Endodermal cell (in vitro differentiated cells): Measurements from ENCODE around the gene CAMKMT. TPM values are rescaled to one million over a fixed set of nuclear protein-coding genes. Genes with fewer than 3 reads are reported as not detected.

Experiments used
- DNase-seq: peaks from one replicate; pipeline ENCODE4 v3.0.0-alpha.2; 2017
- H3K27ac ChIP-seq: 2 replicates; pipeline ENCODE4 v1.5.1; 2013; ENCODE audit warnings: mild to moderate bottlenecking, low read depth, low read length, moderate library complexity
- H3K27me3 ChIP-seq: 2 replicates; pipeline ENCODE4 v1.6.1; 2013; ENCODE audit warnings: mild to moderate bottlenecking, low read length, moderate library complexity; ENCODE audit not compliant: insufficient read depth, control insufficient read depth, poor library complexity, severe bottlenecking
- H3K36me3 ChIP-seq: 2 replicates; pipeline ENCODE4 v1.7.0; 2013; ENCODE audit warnings: mild to moderate bottlenecking, low read length, moderate library complexity; ENCODE audit not compliant: control insufficient read depth, insufficient read depth
- H3K4me1 ChIP-seq: one replicate; pipeline ENCODE4 v1.7.0; 2013; ENCODE audit warnings: low read length; ENCODE audit not compliant: control insufficient read depth, insufficient read depth
- H3K4me3 ChIP-seq: 2 replicates; pipeline ENCODE4 v1.5.1; 2013; ENCODE audit warnings: mild to moderate bottlenecking, low read length, moderate library complexity
- H3K9ac ChIP-seq: 2 replicates; pipeline ENCODE4 v1.6.1; 2013; ENCODE audit warnings: mild to moderate bottlenecking, low read length, moderate library complexity; ENCODE audit not compliant: poor library complexity, severe bottlenecking; ENCODE audit errors: extremely low read depth
- H3K9me3 ChIP-seq: 2 replicates; pipeline ENCODE4 v1.6.1; 2013; ENCODE audit warnings: mild to moderate bottlenecking, low read length, moderate library complexity; ENCODE audit not compliant: control insufficient read depth
- H3K27ac Mint-ChIP-seq: 2 replicates; pipeline ENCODE4 v1.8.0; 2020; ENCODE audit warnings: mixed read lengths
- H3K27me3 Mint-ChIP-seq: 2 replicates; pipeline ENCODE4 v1.8.0; 2021; ENCODE audit warnings: mild to moderate bottlenecking, mixed read lengths; ENCODE audit not compliant: insufficient read depth
- H3K36me3 Mint-ChIP-seq: 2 replicates; pipeline ENCODE4 v1.8.0; 2020; ENCODE audit warnings: low read depth, mixed read lengths
- H3K4me1 Mint-ChIP-seq: 2 replicates; pipeline ENCODE4 v1.8.0; 2020; ENCODE audit warnings: mixed read lengths
- H3K4me3 Mint-ChIP-seq: 2 replicates; pipeline ENCODE4 v1.8.0; 2020; ENCODE audit warnings: mild to moderate bottlenecking, moderate library complexity, mixed read lengths
- H3K9me3 Mint-ChIP-seq: 2 replicates; pipeline ENCODE4 v1.8.0; 2020; ENCODE audit warnings: mild to moderate bottlenecking, mixed read lengths
- WGBS, 2 experiments: methylation state at CpG; one replicate each; pipeline versions ENCODE4 v1.1.5 to v1.1.7; 2013; ENCODE audit warnings: missing lambda C conversion rate in 2 of 2, mixed read lengths in 1 of 2; ENCODE audit not compliant: insufficient coverage in 1 of 2, insufficient read length in 1 of 2; 5-methylcytosine and 5-hydroxymethylcytosine counted together
- total RNA-seq, 2 donors: library from RNA; stranded (reverse); fragmentation: NEBNext Ultra II Directional in 1 of 2; extraction: Animal tissue kit (Norgen Biotek cat#: 25700) in 1 of 2; gene quantifications; 2 replicates in 1 of 2; 3 replicates in 1 of 2; pipeline ENCODE4 v1.2.1, GENCODE V29; 2021
- TF ChIP-seq, protein P1 (sequence below): fragments of 200-600 bp; sonication (generic); conservative IDR thresholded peaks from 2 replicates; pipeline ENCODE4 v1.5.0; 2021; ENCODE audit warnings: antibody characterized with exemption, mild to moderate bottlenecking

The CAMKMT gene
- total RNA-seq, 2 donors from 2014 or later = 31.4 to 57.5 TPM

DNA sequence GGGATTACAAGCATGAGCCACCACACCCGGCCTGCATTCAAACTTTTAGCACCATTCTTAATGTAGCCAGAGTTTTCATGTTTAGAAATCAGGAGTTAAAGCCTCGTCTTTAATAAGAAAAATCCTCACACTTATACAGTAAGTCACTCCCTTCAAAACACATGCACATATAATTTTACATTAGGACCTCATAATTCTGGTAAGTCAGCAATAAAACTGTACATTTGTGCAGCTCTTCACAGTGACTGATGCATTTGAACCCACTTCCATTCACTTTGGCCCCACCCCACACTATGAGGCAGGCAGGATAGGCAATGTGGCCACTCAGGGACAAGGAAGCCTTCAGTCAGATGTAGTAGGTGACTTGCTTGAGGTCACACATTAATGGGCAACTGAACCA is 438.0 kb downstream of the CAMKMT start:
- H3K9me3 Mint-ChIP-seq = no peaks in the 10 kb centered on the region
- H3K4me3 ChIP-seq = no peak overlapping the region
- WGBS, 2 experiments = 89 to 93% methylated on average over 2 of the region's 2 CpGs
- H3K4me3 Mint-ChIP-seq = no peak overlapping the region
- no peaks in the 10 kb centered on the region for H3K36me3 ChIP-seq
- no peaks in the 10 kb centered on the region for H3K9me3 ChIP-seq
- TF ChIP-seq, protein P1, sequence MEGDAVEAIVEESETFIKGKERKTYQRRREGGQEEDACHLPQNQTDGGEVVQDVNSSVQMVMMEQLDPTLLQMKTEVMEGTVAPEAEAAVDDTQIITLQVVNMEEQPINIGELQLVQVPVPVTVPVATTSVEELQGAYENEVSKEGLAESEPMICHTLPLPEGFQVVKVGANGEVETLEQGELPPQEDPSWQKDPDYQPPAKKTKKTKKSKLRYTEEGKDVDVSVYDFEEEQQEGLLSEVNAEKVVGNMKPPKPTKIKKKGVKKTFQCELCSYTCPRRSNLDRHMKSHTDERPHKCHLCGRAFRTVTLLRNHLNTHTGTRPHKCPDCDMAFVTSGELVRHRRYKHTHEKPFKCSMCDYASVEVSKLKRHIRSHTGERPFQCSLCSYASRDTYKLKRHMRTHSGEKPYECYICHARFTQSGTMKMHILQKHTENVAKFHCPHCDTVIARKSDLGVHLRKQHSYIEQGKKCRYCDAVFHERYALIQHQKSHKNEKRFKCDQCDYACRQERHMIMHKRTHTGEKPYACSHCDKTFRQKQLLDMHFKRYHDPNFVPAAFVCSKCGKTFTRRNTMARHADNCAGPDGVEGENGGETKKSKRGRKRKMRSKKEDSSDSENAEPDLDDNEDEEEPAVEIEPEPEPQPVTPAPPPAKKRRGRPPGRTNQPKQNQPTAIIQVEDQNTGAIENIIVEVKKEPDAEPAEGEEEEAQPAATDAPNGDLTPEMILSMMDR = no peak
- no peak for DNase-seq
- H3K27ac Mint-ChIP-seq = no peak overlapping the region
- no peaks in the 10 kb centered on the region for H3K27me3 Mint-ChIP-seq
- peaks cover 6% of the 10 kb centered on the region for H3K27me3 ChIP-seq
- no peaks in the 10 kb centered on the region for H3K36me3 Mint-ChIP-seq
- peaks cover 61% of the 10 kb centered on the region for H3K4me1 Mint-ChIP-seq
- no peak overlapping the region for H3K9ac ChIP-seq
- H3K27ac ChIP-seq = no peak overlapping the region
- peaks cover 22% of the 10 kb centered on the region for H3K4me1 ChIP-seq

DNA sequence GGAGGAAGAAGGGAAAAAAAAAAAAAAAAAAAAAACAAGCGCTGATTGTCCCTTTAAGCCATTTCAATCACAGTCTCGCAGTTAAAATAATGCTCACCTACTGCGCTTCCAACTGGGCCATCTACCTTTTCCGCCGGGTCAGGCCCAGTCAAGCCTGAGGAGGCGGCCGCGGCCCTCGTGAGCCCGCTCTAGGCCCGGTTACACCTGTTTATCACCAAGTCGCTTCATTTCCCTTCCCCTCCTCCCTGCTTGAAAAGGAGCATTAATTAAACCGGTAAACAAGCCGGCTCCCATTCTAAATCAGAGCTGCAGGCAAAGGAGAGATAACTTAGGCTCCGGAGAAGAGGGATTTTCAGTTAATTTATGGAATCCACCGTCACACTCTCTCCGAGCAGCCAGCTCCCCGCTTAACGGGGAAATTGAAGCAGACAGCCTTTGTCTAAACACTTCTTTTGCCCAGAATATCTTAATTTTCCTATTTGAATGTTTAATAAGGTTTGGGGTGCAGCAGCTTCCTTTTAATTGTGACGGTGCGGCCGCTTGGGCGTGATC is 439.6 kb downstream of the CAMKMT start:
- Mint-ChIP-seq H3K4me1 (peaks cover 74% of the 10 kb centered on the region), H3K4me3 (peak overlapping the region; percentile 69), H3K27ac (peak overlapping the region; percentile 97), H3K27me3 (no peaks in the 10 kb centered on the region), H3K9me3 (no peaks in the 10 kb centered on the region), H3K36me3 (no peaks in the 10 kb centered on the region)
- peaks cover 26% of the 10 kb centered on the region for H3K4me1 ChIP-seq
- H3K27ac ChIP-seq = no peak overlapping the region
- DNase-seq = peak; percentile 95
- WGBS, 2 experiments = 0 to 1% methylated on average over 13 to 23 of the region's 23 CpGs
- peak overlapping the region; percentile 78 for H3K9ac ChIP-seq
- TF ChIP-seq, protein P1 = no peak
- H3K4me3 ChIP-seq = peak overlapping the region; percentile 85
- H3K9me3 ChIP-seq = no peaks in the 10 kb centered on the region
- H3K36me3 ChIP-seq = no peaks in the 10 kb centered on the region
- H3K27me3 ChIP-seq = peaks cover 8% of the 10 kb centered on the region

DNA sequence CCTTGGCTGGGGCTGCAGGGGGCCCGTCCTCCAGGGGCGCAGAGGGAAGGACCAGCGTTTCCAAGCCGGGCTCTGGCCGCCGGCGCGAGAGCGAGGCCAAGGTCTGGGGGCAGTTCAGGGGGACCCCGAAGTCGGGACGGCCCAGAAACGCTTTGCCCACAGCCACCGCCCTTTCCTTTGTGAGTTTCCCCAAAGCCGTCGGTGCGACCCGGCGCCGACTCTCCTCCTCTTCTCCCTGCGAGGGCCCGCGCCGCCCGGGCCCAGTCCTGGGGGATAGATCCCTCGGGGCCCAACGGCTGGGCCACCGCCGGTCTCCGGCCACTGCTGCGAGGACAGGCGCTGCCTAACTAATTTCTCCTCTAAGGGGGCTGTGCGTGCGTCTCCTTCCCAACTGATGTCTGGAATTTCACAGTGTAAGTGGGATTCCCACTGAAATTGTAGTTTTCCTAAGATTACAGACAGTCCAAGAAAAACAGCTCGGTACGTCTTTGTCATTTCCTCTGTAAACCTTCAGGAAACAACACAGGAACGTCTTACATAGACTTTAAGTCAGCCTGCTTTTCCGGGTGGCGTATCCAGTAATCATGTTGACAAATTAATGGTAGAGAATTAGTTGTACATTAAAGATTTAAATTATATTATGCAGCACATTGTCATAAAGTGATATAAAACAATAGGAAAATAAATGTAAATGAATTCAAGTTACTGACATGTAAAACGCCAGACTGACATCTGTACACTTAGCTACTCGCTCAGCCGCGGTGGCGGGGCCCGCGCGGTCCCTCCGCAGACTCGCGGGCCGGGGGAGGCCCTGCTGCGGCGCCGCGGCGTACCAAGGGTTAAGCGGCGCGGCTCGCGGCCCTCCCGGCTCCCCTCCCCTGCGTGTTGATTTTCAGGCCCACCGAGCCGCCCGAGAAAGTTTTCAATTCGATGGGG is 440.4 kb downstream of the CAMKMT start:
- Histone ChIP-seq H3K27me3 (peaks cover 15% of the 10 kb centered on the region), H3K4me1 (peaks cover 30% of the 10 kb centered on the region), H3K9me3 (no peaks in the 10 kb centered on the region), H3K36me3 (no peaks in the 10 kb centered on the region), H3K4me3 (peak overlapping the region; percentile 85), H3K27ac (no peak overlapping the region), H3K9ac (peak overlapping the region; percentile 78)
- peaks cover 81% of the 10 kb centered on the region for H3K4me1 Mint-ChIP-seq
- H3K4me3 Mint-ChIP-seq = peak overlapping the region; percentile 69
- peak; percentile 81 for DNase-seq
- WGBS, 2 experiments = 2 to 9% methylated on average over 12 to 67 of the region's 67 CpGs
- H3K36me3 Mint-ChIP-seq = no peaks in the 10 kb centered on the region
- peak overlapping the region; percentile 99 for H3K27ac Mint-ChIP-seq
- H3K9me3 Mint-ChIP-seq = no peaks in the 10 kb centered on the region
- TF ChIP-seq, protein P1 = peak; percentile 19
- no peaks in the 10 kb centered on the region for H3K27me3 Mint-ChIP-seq
